Stimulated activated CD4-positive, alpha-beta T cell treated with anti-CD3 and anti-CD28 coated beads, Interleukin-4, amount 100 ng/mL, for 24 hours (primary cell): ENCODE measurements around the gene PPP1R14D.
"Not testable (repeated sequence)": the region's sequence is repeated elsewhere in the genome, so short reads cannot be mapped to it uniquely, and the experiment has no call there.

Experiments used
- DNase-seq: peaks from one replicate; pipeline ENCODE4 v3.0.0-alpha.2; 2020

The PPP1R14D gene

GRCh38 chr15:40828447-40829036 lies at the start of gene PPP1R14D:
PPP1R14D (minus strand) TSS chr15:40828708; CDS start chr15:40828641, 67 bp downstream.
- DNase-seq, result no peak

- no peak for DNase-seq
Observed at GRCh38 chr15:40877694-40878093, 49.2 kb upstream of the PPP1R14D start.

- no peak for DNase-seq
Observed at GRCh38 chr15:40875991-40876730, 47.7 kb upstream of the PPP1R14D start.

GRCh38 chr15:40873694-40874561 lies 45.4 kb upstream of the PPP1R14D start, which contains the start of gene RHOV:
RHOV (minus strand) TSS chr15:40874234; CDS start chr15:40874139, 95 bp downstream.
- peak; percentile 55 for DNase-seq

GRCh38 chr15:40872791-40873693 lies 44.5 kb upstream of the PPP1R14D start:
- DNase-seq, result no peak

- DNase-seq, result no peak
Observed at GRCh38 chr15:40871749-40872617, 43.5 kb upstream of the PPP1R14D start.

GRCh38 chr15:40870716-40871115 lies 42.2 kb upstream of the PPP1R14D start:
- no peak for DNase-seq

GRCh38 chr15:40869686-40870085 lies 41.2 kb upstream of the PPP1R14D start:
- DNase-seq, result no peak

- DNase-seq, result no peak
Observed at GRCh38 chr15:40867199-40867598, 38.7 kb upstream of the PPP1R14D start.

- no peak for DNase-seq
Observed at GRCh38 chr15:40863660-40864270, 35.3 kb upstream of the PPP1R14D start.

- not testable (repeated sequence) for DNase-seq
Observed at GRCh38 chr15:40861147-40861546, 32.6 kb upstream of the PPP1R14D start.

- peak; percentile 87 for DNase-seq
Observed at GRCh38 chr15:40859206-40859851, 30.8 kb upstream of the PPP1R14D start.

- no peak for DNase-seq
Observed at GRCh38 chr15:40858706-40859105, 30.2 kb upstream of the PPP1R14D start.

GRCh38 chr15:40857601-40858341 lies 29.3 kb upstream of the PPP1R14D start:
- peak; percentile 82 for DNase-seq

- no peak for DNase-seq
Observed at GRCh38 chr15:40856746-40857145, 28.2 kb upstream of the PPP1R14D start.

GRCh38 chr15:40855706-40856234 lies 27.3 kb upstream of the PPP1R14D start:
- no peak for DNase-seq

GRCh38 chr15:40854161-40854560 lies 25.7 kb upstream of the PPP1R14D start:
- DNase-seq, result no peak

- DNase-seq, result no peak
Observed at GRCh38 chr15:40853241-40853890, 24.9 kb upstream of the PPP1R14D start.

- no peak for DNase-seq
Observed at GRCh38 chr15:40852529-40852928, 24.0 kb upstream of the PPP1R14D start.
